Femur (tissue), 1 donor: ENCODE measurements around the gene SAMD3.
A peak's percentile ranks its signal among the peaks of the same experiment; 100 is the strongest.
"Not testable (repeated sequence)": the region's sequence is repeated elsewhere in the genome, so short reads cannot be mapped to it uniquely, and the experiment has no call there.

Experiments
- DNase-seq: peaks from one replicate; pipeline ENCODE4 v3.0.0-alpha.2; 2017

SAMD3 gene

DNA sequence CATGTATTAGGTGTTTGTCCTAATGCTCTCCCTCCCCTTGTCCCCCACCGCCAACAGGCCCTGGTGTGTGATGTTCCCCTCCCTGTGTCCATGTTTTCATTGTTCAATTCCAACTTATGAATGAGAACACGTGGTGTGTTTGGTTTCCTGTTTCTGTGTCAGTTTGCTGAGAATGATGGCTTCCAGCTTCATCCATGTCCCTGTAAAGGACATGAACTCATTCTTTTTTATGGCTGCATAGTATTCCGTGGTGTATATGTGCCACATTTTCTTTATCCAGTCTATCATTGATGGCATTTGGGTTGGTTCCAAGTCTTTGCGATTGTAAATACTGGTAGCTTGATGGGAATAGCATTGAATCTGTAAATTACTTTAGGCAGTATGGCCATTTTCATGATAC, 52.6 kb downstream of the SAMD3 start:
- DNase-seq: not testable (repeated sequence)

GRCh38 chr6:130167655-130168054, 55.1 kb downstream of the SAMD3 start:
- no peak for DNase-seq

DNA sequence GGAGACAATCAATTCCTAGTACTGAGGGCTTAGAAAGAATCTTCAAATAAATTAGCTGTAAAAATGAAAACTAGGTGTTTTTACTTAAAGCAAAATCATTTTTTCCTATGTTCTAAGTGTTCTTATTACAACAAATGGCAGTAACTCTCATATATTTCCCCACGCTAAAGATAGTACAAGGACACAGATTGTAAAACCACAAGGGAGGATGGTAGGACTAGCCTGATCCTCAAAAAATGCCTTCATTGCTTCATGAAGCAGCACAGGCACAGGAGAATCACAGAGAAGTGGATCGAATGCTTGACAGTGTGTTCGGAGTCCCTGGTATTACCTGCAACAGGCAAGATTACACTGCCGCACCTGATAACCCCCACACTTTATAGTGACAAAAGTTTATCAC, 58.5 kb downstream of the SAMD3 start:
- no peak for DNase-seq

GRCh38 chr6:130163266-130163665, 59.5 kb downstream of the SAMD3 start:
- DNase-seq: no peak

GRCh38 chr6:130162421-130162820, 60.3 kb downstream of the SAMD3 start:
- no peak for DNase-seq

DNA sequence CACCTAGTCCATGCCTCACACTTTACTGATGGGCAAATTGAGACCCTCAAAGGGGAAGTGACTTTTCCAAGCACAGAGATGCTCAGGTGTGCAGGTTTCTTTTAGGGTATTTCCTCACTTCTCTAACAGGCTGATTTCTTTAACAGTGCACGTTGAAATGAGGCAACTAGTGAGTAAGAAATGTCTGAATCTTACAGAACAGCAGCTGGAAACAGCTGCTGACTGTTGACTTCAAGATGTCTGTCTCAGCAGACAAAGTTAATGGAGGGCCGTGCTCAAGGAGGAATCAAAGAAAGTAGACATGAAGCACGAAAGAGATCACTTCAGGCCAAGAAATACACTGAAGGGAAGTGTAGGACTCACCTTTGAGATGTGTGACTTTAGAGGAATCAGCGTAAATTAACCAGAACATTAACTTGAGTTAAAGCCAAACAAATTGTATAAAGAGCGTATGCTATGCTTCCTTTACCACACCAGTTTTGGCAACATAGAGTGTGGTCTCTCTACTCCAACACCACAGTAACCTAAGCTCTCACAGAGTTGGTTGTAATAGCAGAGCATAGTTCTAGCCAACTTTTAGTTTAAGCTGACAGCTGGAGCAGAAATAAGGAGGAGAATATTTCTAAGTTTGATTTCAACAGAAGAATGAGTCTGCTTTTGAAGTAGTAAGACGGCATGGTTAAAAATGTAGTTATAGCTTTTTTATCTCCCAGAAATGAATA, 60.9 kb downstream of the SAMD3 start:
- peak; percentile 25 for DNase-seq

DNA sequence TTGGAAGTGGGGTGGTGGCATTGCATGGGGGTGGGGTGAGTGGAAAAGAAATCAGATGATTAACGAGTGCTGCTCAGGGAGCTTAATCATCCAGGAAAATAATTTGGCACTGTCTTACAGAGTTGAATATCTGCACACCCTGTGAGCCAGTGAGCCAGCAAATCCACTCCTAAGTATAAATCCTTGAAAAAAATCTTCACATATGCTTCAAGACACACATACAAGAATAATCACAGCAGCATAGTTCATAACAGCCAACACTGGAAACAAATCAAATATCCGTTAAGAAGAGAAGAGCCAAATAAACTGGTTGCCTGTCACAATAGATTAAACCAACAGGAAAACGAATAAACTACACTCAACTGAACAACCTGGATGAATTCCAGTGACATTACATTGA, 62.8 kb downstream of the SAMD3 start:
- no peak for DNase-seq

- DNase-seq: no peak
Observed at GRCh38 chr6:130158548-130158947, 64.2 kb downstream of the SAMD3 start.

- no peak for DNase-seq
Observed at GRCh38 chr6:130158056-130158455, 64.7 kb downstream of the SAMD3 start.

GRCh38 chr6:130156908-130157307, 65.8 kb downstream of the SAMD3 start:
- no peak for DNase-seq

GRCh38 chr6:130152908-130153510, 69.7 kb downstream of the SAMD3 start:
- DNase-seq: no peak

DNA sequence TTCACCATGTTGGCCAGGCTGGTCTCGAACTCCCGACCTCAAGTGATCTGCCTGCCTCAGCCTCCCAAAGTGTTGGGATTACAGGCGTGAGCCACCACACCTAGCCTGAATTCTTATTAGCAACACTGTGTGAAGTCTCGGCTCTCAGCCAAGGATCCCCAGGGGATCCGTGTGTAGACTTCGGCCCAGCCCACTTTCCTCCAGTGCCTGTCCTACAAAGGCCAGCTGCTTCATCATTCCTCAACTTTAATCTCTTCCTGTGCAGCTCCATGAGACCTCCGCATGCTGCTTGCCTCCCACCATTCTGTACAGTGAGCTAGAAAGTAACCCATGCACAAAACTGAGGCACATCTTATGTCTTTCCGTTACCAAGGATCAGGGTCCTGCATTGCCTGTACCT, 71.8 kb downstream of the SAMD3 start:
- DNase-seq: no peak

DNA sequence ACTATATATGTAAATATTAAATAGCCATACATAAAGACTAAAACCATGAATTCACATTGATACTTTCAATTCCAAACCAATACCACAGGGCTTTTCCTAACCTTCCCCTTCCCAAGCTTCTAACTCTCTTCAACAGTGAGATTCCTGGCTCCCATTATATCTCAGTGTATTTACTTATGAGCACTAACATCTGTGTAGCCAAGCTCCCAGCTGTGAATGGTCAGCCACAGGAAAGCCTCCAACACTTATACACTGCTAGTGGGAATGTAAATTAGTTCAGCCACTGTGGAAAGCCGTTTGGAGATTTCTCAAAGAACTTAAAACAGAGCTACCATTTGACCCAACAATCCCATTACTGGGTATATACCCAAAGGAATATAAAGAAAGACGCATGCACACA, 73.7 kb downstream of the SAMD3 start:
- not testable (repeated sequence) for DNase-seq

DNA sequence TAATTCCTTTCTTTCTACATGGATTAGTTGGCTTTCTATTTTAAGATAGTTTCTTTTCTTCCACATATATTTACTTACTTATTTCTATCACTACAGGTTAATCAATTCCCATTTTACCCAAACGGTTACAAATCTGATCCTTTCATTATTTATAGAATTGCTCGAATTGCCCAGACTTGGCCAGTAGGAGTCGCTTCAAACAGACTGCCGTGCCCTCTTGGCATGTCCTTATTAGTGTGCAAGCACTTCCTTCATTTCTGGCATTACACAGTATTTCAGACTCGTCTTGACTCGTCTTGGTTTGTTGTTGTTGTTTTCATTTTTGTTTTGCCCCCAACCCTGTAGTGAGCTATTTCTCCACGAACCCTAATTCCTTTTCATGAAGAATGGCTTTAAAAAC, 74.6 kb downstream of the SAMD3 start:
- no peak for DNase-seq

DNA sequence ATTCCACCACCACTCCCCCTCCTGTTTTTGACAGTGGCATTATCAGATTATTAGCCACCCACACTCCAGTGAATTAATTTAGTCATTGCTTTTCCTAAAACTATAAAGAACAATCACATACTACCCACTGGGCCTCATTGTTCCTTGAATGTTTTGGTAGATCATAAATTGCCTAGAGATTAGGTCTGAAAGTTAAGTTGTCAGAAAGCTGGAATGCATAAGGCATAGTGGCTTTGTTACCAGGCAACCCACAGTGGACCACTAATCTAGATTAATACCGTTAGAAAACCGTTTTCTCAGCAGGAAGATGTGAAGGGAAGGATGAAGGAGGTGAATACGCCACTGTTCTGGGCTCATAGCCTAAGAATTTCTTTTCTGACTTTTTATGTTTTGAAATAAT, 75.6 kb downstream of the SAMD3 start:
- no peak for DNase-seq

DNA sequence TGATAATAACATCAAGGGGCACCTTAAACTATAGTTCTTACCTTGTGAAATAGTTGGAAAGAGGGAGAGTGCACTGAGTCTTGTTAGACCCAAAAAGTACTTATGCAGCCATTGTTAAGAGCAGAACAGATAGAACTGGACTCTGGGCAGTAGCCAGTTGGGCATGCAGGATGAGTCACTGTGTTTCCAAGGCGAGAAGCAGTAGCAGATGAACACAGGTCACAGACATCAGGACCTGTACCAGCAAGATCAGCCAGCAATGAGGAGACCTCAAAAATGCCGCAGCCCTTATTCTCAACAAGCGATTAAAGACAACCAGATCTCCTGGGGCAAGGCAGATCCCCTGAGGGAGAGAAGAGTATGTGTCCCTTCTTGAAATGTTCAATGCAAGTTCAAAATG, 79.0 kb downstream of the SAMD3 start:
- no peak for DNase-seq

DNA sequence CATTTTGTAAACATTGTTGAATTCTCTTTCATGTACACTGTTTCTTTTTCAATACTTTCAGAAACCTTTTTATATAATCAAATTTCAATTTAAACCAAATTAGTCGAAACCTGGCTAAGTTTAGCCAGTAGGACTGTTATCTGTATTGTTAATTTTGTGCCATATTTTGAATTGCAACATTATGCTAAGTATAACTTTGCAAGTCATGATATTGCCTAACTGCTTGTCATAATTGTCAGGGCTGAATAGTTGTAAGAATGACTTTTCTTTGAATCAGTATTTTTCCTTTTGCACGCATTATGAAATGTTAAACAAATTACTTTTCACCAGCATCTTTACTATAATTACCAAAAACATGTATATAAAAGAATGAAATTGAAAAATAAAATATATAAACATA, 82.7 kb downstream of the SAMD3 start:
- DNase-seq: no peak

- DNase-seq: no peak
Observed at GRCh38 chr6:130138909-130139242, 83.9 kb downstream of the SAMD3 start.

DNA sequence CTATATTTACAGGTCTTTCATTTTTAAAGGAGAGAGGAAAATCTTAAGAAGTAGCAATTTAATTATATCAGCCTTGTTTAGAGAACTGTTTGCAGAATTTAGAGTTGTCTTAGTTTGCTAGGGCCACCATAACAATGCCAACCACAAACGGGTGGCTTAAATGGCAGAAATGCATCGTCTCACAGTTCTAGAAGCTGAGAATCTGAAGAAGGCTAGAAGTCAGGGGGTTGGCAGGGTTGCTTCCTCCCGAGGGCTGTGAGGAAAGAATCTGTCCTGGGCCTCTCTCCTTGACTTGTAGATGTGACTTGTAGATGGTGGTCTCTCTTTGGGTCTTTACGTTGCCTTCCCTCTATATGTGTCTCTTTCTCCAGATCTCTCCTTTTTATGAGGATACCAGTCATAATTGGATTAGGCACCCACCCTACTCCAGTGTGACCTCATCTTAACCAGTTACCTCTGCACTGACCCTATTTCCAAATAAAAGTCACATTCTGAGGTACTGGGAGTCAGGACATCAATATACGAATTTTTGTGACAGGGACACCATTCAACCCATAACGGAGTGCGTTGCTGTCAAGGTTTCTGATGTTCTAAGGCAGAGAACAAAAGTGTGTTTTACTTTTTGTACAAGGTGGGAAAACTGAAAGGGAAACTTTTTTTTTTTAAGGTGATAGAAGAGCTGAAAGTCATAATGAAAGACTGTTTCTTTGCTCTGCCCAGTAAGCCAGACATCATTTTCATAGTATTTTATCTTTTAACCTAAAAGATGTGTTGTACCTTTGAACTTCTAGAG, 84.4 kb downstream of the SAMD3 start:
- DNase-seq: no peak

- no peak for DNase-seq
Observed at GRCh38 chr6:130136798-130137197, 86.0 kb downstream of the SAMD3 start.

DNA sequence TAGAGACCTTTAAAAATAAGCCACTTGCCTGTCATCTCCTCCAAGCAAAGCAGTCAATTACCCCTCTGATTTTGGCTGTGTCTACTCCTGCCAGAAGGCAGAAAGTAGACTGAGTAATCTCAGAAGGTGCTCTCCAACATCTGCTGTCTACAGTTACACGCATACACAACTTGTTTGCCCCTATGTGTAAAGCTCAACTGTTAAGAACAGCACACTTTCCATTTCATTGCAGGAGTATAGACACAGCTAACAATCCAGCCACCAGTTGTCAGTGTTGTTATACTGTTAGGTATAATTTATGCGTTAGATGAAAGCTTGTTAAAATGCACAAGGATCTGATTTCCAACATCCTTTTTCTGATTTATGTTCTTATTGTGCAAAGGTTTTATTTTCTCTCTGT, 88.2 kb downstream of the SAMD3 start:
- DNase-seq: no peak

GRCh38 chr6:130132286-130132701, 90.5 kb downstream of the SAMD3 start:
- no peak for DNase-seq

DNA sequence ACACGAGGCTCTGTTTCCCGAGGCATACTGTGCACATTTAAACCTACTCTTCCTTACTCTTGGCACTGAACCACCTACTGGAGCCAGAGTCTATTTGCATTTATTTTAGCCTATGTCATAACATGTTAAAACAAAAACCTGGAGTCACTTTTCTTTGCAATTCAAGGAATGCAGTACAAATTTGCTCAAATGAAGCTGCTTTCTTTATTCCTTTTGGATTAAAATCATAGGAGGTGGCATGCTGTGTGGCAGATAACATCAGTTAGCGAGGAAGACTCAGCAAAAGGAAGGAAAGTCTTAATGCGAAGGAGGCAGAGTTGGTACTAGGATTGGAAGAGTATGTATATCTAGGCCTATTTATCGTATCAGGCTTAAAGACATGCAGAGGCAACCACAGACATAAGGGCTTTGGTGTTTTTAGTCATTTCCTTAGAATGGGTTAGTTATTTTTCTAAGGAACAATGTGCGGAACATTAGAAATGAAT, 92.9 kb downstream of the SAMD3 start:
- DNase-seq: no peak

DNA sequence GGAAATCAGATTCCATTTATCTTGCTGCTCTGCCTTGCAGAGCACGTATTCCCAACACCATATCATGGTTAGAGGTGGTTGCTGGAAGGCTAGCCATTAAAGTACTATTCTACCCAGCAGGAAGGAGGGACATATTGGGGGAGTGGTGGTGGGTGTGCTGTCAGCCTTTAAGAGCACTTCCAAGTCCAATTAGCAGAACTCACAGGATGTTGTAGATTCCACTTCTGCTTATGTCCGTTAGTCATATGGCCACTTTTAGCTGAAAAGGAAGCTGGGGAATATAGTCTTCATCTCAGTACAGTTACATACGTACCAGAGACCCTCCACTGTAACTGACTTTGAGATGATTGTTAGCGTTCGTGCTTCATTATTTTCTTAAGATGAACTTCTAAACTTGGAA, 94.4 kb downstream of the SAMD3 start:
- DNase-seq: no peak
